Eye (tissue), 1 donor: Measurements from ENCODE around the gene EPHA1.

Source experiments
- DNase-seq: peaks from one replicate; pipeline ENCODE4 v3.0.0-alpha.2; 2015

EPHA1 gene

DNA sequence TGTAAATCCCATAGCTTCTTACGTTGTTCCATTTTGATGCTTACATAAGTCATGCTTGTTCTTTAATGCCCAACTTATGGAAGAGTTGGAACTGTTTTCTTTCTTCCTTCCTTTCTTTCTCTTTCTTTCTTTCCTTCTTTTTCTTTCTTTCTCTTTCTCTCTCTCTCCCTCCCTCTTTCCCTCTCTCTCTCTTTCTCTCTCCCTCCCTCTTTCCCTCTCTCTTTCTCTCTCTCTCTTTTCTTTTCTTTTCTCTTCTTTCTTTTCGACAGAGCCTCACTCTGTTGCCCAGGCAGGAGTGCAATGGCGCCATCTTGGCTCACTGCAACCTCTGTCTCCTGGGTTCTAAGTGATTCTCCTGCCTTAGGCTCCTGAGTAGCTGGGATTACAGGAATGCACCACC lies 65.1 kb downstream of the EPHA1 start:
- no peak for DNase-seq

DNA sequence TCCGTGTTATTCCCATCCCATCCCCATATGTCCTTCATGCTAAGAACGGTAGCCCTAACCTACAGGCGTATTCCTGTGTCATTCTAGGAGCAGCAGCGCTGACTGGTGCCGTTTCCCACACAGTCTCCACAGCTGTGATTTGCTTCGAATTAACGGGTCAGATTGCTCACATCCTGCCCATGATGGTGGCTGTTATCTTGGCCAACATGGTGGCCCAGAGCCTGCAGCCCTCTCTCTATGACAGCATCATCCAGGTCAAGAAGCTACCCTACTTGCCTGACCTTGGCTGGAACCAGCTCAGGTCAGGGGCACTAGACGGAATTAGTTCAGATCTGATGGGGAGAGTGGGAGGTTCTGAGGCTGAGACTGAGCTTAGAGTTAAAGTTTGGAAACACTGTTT lies 66.8 kb downstream of the EPHA1 start:
- DNase-seq, result no peak
